HG03135 (cell line): ENCODE measurements around the gene HELZ.
"Not testable (repeated sequence)": the region's sequence is repeated elsewhere in the genome, so short reads cannot be mapped to it uniquely, and the experiment has no call there.

Source experiments
- ATAC-seq: cut with Tn5 transposase; IDR thresholded peaks from one replicate; pipeline ENCODE4 v1.9.1; 2021; ENCODE audit warnings: mild to moderate bottlenecking, moderate library complexity; ENCODE audit not compliant: unreplicated experiment

Gene HELZ

DNA sequence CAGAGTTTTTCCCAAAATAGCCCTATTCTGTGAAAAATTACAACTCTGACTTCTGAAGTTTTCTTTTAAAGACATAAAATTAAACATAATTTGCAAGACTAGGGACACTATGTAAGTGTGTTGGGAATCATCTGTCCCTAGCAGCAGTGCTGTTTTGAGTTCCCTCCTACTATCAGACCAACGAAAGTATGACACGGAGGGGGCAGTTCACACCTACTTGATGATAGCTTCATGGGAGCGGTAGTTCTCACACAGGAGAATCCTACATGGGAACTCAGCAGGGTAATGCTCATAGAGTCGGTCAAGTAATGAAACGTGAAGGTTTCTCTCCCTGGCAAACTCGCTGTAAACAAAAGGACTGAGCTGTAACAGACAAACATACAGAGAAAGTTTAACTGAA, 96.6 kb downstream of the HELZ start:
- ATAC-seq = no peak

DNA sequence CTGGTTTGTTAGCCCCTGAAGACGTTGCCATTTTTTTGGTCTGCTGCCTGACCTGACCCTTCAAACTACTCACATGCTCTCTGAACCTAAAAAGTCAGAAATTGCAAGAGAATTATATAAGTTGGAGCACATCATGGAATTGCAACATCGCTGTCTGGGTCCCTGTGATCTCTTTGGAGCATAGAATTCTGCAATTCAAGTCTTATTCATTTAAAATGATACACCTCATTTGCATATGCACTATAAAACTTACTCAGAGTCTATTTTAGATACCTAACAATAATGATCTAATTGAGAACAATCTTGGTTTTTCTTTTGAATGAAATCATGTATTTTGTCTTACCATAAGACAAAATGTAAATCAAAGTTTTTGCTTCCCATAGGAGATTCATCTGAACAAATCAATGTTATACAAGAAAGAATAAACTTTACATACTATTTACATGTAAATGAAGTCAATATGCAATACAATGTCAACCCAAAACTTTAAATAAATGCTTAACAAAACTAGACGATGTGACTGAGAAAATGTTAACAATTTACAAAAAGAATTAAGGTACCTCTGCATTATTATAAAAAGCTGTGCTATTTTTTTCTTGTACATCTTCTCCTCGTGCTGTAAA, 99.7 kb downstream of the HELZ start:
- ATAC-seq = no peak

DNA sequence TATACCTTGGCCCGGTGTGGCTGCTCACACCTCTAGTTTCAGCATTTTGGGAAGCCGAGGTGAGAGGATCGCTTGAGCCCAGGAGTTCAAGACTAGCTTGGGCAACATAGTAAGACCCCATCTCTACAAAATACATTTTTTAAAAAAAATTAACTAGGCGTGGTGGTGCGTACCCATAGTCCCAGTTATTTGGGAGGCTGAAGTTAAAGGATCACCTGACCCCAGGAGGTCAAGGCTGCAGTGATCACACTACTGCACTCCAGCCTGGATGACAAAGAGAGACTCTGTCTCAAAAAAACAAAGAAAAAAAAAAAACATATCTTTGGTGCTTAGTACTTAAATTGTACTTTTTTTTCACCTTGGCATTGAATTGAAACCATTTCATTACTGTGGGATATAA, 101.7 kb downstream of the HELZ start:
- ATAC-seq = no peak

DNA sequence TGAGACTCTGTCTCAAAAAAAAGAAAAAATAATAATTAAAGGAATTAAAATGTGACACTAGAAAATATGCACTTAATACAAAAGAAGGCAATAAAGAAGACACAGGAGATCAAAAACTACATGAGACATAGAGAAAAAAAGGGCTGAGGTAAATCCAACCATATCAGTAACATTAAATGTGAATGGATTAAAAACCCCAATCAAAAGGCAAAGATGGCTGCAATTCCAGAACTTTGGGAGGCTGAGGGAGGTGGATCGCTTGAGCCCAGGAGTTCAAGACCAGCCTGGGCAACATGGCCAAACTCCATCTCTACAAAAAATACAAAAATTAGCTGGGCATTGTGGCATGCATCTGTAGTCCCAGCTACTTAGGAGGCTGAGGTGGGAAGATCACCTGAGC, 103.0 kb downstream of the HELZ start:
- ATAC-seq = not testable (repeated sequence)

DNA sequence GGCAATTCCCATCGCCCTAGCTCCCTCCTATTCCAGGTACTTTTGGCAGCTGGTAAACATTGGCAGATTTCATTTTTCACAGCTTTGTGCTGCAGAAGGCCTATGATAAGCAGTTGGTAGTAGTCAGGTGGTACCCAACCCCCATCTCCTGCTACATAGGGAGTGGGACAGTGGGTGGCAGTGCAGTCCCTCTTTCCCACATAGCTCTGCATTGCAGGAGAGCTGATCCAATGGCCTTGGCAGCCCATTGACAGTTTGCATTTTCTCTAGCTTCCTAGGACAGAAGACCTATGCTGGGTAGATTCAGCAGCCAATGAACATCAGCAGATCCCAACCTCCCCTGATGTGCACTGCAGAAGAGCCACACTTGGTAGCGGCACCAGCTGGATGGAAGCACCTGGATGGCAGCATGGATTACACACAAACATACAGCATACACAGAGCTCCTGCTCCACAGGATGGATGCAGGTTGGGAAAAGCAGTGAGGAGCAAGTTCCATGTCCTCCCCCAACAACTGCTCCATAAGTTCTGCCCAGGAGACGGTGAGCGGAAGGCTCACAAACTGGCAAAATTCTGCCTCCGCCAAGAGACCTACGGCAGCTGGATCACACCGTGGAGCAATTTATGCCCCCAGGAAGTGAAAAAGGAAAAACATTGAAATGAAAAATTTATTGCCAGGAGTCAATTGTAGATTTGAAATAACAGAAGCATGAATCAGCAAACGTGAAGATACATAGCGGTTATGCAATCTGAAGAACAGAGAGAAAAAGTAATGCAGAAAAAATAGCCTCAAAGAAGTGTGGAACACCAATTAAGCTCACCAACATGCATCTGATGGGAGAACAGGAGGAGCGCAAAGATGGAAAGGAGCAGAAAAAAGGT, 105.0 kb downstream of the HELZ start:
- ATAC-seq = no peak

DNA sequence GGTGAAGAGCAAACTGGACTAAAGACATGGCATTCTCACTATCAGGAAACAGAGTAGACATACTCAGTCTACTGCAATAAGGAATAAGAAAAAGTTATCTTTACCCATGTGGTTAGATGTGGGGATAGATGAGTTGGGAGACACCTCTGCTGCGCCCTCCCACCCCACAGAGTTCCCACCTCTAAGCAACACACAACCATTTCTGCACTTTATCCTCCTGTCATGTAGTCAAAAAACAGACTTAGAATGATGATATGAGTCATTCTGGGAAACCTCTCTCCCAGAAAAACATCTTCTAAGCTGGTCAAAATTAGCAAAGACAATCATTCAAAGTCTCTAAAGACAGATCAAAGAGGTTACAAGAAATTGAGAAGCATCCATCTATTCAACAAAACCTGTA, 105.7 kb downstream of the HELZ start:
- no peak for ATAC-seq

DNA sequence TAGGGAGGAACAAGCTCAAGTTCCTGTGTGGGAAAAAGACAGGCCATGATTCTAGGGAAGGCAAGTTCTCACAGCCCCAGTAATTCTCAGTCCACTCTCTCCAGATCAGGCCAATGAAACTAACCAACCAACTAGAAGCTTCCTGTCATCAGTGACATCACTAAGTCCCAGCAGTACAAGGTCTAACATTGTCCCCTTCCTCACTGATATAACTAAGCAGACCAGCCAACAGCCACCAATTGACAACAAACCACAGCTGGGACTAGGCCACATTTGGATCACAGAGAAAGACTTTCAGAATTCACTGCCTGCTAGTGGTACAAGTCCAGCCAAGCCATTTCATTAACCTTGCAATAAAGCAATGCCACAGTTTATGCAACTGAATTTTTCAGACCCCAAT, 106.6 kb downstream of the HELZ start:
- no peak for ATAC-seq

DNA sequence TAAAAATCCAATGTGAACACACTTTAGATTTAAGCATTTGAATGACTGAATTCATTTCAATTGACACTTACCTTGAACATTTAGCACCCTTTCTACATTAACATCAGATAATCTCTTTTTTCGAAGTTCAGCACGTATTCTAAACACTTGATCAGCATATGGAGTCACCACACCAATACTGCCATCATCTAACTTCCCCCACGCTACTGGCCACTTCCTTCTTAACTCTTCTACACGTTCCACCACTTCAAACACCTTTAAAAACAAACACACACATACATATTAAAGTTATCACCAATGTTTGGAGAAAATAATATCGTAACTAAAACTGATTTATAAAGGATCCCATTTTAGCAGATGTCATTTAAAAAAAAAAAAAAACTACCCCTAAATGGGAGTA, 107.1 kb downstream of the HELZ start:
- no peak for ATAC-seq

DNA sequence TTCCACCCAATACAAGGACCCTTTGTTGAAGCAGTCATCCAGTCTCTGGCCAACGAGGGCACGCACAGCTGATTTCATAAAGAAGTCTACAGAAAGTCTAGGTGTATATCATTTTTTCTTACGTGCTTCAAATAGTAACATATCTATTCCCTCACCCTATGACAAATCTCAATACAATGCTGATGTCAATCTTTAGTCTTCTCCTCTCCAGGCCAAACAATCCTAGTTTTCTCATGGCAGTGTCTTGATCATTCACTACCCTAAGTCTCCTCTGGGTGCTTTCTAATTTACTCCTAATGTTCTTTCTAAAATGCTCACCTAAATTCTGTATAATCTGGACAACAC, 108.0 kb downstream of the HELZ start:
- no peak for ATAC-seq

DNA sequence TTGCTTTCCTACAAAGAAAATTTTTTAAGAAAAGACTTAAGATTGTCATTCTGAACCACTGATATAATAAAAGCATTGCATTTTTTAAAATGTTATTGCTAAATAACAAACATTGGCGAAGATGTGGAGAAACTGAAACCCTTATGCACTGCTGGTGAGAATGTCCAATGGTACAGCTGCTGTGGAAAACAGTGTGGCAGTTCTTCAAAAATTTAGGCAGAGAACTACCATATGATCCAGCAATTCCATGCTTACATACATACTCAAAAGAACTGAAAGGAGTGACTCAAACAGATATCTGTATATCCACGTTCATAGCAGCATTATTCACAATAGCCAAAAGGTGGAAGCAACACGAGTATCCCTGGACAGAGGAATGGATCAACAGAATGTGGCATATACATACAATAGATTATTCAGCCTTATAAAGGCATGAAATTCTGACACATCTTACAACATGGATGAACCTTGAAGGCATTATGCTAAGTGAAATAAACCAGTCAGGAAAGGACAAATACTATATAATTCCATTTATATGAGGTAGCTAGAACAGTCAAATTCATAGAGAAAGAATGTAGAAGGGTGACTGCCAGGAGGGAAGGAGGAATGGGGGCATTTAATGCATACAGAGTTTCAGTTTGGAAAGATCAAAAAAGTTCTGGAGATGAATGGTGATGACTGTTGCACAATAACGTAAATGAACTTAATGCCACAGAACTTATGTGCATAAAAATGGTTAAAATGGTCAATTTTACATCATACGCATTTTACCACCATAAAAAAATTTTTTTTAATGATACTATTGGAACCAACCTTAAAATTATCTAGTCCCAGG, 108.6 kb downstream of the HELZ start:
- no peak for ATAC-seq

DNA sequence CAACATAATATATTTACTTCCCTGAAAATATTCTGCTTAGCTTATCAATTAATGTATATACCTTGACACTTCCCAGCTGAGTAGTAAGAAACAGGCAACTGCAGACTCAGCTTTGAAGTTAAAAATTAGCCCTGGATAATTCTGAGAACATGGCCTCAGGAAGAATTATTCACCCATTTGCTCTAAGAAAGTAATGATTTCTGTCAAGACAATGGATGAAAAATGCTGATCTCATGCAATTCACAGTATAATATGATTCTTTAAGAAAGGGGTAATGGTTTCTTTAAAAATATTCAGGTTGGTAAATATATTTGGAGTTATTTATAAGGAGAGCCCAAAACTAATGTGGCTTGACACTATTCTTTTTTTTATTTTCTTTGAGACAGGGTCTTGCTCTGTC, 111.8 kb downstream of the HELZ start:
- ATAC-seq = no peak

DNA sequence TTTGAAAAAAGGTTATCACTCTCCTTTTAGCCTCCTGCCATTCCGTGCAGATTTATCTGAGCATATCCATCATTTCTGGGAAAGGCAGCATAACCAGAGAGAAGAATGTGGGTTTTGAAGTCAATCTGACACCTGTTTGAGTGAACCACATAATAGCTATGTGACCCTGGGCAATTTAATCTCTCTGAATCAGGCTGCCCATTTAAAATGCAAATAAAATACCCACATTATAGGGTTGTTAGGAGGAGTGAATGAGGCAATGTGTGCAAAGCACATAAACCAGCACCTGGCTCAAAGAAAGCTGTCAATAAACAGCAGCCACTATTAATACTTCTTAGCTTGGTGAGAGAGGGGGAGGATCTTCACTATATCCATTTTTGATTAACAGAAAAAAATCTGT, 112.6 kb downstream of the HELZ start:
- ATAC-seq = no peak

DNA sequence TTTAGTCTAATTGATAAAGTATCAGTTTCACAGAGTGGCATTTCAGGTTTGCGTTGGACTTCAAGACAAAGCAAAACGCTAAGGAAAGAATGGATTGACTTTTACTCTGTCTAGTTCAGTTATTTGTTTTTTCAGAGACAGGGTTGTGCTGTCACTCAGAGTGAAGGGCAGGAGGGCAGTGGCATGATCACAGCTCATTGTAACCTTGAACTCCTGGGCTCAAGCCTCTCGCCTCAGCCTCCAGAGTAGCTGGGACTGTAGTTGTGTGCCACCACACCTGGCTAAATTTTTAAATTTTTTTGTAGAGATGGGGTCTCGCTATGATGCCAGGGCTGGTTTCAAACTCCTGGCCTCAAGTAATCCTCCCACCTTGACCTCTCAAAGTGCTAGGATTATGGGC, 114.2 kb downstream of the HELZ start:
- ATAC-seq = no peak

DNA sequence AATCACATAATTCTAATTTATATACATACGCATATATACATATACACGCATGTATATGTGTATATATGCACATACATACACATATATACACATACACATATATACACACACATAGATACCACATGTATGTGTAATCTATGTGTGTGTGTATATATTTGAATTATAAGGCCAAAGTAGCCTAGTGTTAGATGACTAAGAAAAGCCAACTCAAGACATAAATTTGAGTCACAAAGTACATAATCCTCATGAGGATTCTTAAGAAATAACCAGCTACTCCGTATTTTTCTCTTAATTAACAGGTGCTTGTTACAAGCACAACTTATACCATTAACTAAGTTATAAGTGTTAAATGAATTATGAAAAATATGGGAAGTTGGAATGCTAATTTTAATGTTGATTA, 115.7 kb downstream of the HELZ start:
- no peak for ATAC-seq

DNA sequence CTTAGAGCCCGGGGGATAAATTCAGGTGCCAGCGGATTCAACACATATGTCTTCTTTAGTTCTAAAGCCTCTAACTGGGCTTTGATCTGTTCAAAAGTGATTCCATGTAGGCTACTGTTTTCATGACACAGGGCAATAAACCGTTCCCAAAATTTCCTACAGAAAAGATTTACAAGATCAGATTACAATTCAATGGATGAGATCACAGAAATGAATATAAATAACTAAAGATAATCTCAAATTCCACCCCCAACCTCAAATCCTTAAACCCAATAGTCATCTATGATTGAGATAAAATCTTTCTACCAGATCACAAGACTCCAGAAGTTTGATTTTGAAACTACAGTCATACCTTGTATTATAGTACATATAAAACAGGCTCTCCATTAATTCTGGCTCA, 116.3 kb downstream of the HELZ start:
- no peak for ATAC-seq

DNA sequence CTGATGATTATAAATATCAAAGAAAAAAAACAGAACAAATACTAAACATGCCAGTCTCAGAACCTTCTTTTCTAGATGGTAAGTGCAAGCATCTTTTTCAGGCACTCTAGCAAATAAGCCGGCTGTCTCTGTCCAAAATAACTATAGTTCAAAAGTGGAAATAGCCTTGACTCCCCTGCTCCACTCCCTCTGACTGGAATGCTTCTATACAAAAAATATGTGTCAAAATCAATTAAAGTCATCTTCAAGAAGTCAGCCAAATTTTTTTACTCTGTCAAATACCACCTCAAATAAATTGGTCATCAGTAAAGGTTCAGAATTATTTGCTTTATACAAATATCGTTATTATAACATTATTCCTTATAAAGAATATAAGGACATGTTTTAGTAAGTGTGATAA, 117.1 kb downstream of the HELZ start:
- no peak for ATAC-seq

DNA sequence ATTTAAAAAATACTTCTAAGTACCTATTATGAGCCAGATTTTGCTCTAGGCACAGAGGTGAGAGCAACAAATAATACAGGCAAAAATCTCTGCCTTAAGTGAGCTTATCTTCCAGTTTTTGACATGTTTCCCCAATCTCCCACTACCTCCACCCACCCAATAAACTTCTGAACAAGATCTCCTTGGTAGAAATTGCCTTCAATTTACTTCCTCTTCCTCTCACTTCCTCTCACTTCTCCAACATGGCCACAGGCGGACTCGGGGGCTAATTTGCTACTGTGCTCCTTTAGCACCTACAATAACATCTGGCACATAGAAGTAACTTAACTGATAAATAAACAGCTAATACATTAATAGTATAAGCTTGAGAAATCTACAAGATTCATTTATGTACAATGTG, 118.0 kb downstream of the HELZ start:
- no peak for ATAC-seq

DNA sequence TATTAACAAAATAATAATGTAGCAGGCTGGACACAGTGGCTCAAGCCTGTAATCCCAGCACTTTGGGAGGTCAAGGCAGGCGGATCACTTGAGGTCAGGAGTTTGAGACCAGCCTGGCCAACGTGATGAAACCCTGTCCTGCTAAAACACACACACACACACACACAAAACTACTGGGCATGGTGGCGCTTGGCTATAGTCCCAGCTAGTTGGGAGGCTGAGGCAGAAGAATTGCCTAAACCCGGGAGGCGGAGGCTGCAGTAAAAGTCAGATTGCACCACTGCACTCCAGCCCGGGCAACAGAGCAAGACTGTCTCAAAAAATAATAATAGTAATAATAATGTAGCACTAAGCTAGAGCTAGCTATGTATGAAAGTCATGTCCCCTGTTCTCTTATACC, 118.5 kb downstream of the HELZ start:
- ATAC-seq = not testable (repeated sequence)

DNA sequence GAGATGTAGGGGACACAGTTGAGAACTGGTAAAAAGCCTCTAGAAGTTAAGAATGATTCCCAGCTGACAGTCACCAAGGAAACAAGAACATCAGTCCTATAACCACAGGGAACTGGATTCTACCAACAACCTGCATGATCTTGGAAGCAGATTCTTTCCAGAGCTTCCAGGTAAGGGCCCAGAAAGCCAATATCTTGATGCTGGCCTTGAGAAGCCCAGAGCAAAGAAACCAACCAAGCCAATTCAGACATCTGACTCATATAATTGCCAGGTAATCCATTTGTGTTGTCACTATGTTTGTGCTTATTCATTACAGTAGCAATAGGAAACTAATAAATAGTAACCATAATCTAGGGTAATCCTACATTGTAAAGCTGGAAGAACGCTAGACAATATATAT, 119.1 kb downstream of the HELZ start:
- ATAC-seq = no peak

DNA sequence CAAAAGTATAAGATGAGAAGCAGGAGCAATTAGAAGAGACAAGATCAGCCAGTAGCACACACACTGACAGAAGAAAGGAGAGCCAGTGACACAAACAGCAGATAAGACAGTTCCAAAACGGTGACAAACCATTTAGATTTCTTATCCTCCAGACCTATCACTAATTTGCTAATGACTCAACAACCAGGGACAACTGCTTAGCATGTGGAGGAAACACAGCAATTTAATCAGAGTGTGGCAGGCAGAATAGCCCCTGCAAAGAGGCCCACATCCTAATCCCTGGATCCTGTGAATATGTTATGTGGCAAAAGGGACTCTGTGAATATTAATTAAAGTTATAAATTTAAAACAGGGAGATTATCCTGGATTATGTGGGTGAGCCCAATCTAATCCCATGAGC, 119.6 kb downstream of the HELZ start:
- no peak for ATAC-seq

DNA sequence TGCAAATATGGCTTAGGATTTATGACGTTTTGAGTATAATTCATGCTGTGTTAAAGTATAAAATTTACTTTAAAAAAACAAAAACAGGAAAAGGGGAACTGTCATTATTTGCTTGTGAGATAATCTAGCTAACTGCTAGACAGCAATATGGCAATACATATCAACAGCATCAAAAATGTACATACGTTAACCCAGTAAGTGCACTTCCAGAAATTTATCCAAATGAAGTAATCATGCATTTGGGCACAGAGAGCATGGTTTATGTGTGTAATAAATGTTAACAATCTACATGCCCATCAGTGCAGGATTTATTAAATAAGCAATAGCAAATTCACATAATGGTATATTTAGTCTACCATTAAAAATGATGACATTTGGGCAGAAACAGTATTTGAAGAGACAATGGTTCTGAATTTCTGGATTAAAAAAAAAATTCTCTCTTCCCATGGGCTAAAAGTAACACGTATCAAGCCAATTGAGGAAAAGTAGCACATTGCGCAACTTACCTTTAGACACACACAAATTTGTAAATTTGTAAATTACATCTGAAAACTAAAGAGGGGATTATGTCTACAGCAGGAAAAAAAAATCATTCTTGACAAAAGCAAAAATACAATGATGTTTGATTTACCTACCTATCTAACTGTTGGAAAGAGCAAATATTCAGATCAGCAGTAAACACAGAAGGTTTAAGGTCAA, 120.4 kb downstream of the HELZ start:
- no peak for ATAC-seq
